GM13977 (cell line): ENCODE measurements around the gene EMP2.
"Not testable (repeated sequence)": the region's sequence is repeated elsewhere in the genome, so short reads cannot be mapped to it uniquely, and the experiment has no call there.

Source experiments
- DNase-seq: peaks from one replicate; pipeline ENCODE4 v3.0.0; 2012; ENCODE audit warnings: low spot score
- in situ Hi-C: fragments of 300-500 bp; cut with MboI; formaldehyde crosslinking; loops from one replicate; pipeline ENCODE4 v1.12.0; 2022; ENCODE audit warnings: low sequenced_read_pairs, low pct_unique_long_range_greater_than_20kb, mixed read lengths, inconsistent platforms; ENCODE audit not compliant: unreplicated experiment
- TF ChIP-seq, protein P1 (sequence below): IDR thresholded peaks from 2 replicates; pipeline ENCODE4 v1.5.1; 2012; ENCODE audit warnings: mild to moderate bottlenecking, control low read depth; ENCODE audit not compliant: insufficient read depth; ENCODE audit errors: extremely low read depth, missing control alignments

Gene EMP2

DNA sequence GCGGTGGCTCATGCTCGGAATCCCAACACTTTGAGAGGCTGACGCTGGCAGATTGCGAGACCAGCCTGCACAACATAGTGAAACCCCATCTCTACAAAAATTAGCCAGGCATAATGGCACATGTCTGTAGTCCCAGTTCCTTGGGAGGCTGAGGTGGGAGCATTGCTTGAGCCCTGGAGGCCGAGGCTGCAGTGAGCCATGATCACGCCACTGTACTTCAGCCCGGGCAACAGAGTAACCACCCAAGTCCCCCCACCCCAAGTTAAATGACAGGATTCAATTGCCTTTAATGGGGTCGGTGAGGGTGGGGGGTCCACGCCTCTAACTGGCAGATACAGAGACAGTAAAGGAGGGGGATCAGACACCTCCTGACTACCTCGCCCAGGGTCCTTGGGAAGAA, 44.9 kb downstream of the EMP2 start:
- in situ Hi-C loops: no loop called here
- DNase-seq: no peak
- TF ChIP-seq, protein P1, sequence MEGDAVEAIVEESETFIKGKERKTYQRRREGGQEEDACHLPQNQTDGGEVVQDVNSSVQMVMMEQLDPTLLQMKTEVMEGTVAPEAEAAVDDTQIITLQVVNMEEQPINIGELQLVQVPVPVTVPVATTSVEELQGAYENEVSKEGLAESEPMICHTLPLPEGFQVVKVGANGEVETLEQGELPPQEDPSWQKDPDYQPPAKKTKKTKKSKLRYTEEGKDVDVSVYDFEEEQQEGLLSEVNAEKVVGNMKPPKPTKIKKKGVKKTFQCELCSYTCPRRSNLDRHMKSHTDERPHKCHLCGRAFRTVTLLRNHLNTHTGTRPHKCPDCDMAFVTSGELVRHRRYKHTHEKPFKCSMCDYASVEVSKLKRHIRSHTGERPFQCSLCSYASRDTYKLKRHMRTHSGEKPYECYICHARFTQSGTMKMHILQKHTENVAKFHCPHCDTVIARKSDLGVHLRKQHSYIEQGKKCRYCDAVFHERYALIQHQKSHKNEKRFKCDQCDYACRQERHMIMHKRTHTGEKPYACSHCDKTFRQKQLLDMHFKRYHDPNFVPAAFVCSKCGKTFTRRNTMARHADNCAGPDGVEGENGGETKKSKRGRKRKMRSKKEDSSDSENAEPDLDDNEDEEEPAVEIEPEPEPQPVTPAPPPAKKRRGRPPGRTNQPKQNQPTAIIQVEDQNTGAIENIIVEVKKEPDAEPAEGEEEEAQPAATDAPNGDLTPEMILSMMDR: no peak

DNA sequence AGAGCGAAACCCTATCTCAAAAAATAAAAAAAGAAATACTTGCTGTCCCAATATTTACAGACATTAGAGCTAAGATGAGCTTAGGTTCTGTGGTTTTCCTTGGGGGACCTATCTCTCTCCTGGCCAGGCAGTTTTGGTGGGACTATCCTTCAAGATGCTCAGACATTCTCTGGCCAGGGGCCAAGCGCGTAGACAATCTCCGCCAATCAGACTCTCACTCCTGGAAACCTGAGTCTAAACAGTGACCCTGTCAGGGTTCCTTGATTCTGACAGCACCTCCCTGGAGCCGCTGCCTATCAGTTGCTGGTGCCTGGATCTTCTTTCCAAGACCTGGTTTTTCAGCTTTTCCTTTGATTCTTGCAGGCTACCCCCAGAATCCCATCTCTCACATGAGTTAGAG, 45.6 kb downstream of the EMP2 start:
- DNase-seq: no peak
- TF ChIP-seq, protein P1: no peak
- in situ Hi-C loops: no loop called here

DNA sequence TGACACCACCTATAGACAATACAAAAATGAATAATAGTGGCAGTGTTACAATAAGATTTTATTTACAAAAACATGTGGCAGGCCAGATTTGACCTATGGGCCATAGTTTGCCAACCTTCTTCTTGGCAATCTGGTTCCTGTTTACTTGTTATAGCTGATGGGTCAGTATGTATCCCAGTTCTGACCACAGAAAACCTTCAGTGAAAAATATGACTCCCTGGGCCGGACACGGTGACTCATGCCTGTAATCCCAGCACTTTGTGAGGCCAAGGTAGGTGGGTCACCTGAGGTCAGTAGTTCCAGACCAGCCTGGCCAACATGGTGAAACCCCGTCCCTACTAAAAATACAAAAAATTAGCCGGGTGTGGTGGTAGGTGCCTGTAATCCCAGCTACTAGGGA, 46.8 kb downstream of the EMP2 start:
- DNase-seq, in situ Hi-C loops: not testable (repeated sequence)

DNA sequence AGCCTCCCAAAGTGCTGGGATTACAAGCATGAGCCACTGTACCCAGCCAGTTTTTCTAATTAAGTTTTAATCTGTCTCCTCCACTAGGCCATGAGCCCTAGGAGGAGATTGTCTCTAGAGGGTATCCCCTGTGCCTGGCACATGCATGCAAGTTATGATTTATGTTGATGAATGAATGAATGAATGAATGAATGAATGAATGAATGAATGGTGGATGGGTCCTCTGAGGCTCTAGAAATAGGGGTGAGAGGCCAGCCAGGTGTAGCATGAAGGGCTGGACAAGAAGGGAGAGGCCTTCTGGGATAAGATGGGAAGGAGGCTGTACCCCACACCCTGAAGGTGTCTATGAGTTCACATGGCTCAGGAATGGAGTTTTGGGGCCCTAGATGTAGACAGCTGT, 48.8 kb downstream of the EMP2 start:
- no peak for DNase-seq
- TF ChIP-seq, protein P1: no peak
- in situ Hi-C loops: no loop called here

DNA sequence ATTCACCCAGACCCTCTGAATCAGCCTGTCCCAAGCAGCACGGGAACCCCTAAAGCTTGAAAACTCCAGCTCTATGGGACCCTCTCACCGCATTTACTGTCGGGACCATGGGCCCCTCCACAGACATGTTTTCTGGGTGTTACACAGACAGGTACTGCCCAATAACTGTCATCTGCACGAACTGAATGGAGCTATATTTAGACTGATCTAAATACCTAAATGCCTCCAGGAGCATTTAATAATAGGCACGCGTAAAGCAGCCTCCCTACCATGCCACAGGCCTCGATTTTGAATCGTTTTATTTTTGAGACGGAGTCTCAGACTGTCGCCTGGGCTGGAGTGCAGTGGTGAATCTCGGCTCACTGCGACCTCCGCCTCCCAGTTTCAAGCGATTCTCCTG, 49.7 kb downstream of the EMP2 start:
- TF ChIP-seq, protein P1: no peak
- in situ Hi-C loops: no loop called here
- no peak for DNase-seq

DNA sequence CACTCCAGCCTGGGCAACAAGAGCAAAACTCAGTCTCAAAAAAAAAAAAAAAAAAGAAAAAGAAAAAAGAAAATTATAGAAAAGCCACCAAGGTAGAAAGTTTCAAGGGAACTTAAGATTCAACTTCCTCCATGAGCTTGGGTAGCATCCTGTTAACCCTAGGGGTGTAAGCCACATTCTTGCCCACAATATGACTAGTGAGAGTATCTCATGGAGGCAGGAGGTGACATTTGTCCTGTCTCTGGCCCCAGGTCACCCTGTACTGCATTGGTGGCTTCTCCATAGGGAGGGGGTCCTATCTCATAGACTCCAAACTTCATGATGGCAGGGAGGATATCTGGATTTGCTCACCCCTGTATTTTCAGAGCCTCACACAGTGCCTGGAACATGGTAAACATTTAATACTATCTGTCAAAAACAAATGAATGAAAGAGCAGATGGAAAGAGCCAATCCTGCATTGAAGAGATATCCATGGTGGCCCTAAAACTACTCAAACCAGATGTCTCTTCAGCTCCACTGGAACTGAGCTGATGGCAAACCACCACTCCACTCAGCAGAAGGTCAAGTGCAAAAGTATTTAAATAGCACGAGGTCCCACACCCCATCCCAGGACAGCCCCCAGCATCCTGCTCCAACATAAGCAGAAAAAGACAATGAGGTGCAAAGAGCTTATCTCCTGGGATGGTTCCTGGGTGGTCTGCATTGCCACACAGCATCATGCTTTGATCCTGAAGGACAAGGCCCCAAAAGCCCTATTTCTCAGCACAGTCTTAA, 50.3 kb downstream of the EMP2 start:
- TF ChIP-seq, protein P1: no peak
- in situ Hi-C loops: loop anchor here (10.0 kb wide), 1 partner anchor 385 kb away; no protein-coding TSS in a partner anchor
- DNase-seq: no peak

DNA sequence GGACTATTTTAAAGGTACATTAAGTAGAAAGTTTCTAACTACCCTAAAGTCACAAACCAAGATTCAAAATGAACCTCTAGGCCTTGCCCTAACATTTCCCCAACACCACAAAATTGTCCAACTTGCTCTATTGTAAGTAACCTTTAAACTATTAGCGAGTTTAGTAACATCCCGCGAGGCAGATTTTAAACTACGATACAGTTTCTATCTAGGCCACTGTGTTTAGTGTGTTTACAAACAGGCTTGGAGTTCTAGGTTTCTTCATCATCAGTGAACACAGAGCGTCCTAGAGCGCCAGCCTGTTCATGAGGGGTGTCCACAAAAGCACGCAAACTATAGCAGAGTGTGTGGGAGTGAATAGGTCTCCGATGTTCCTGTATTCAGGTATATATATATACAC, 51.8 kb downstream of the EMP2 start:
- DNase-seq: no peak
- in situ Hi-C loops: loop anchor here (10.0 kb wide), 1 partner anchor 386 kb away; no protein-coding TSS in a partner anchor
- TF ChIP-seq, protein P1: no peak
